Type B pancreatic cell (in vitro differentiated cells): ENCODE data around the gene PPOX. TPM values are rescaled to one million over a fixed set of nuclear protein-coding genes. Genes with fewer than 3 reads are reported as not detected.

Experiments
- DNase-seq: peaks from one replicate; pipeline ENCODE4 v3.0.0; 2021; ENCODE audit warnings: mixed read lengths; ENCODE audit not compliant: unreplicated experiment; ENCODE audit errors: extremely low spot score
- H3K27ac Mint-ChIP-seq: 2 replicates; pipeline ENCODE4 v1.8.0; 2021; ENCODE audit warnings: mild to moderate bottlenecking, mixed read lengths
- H3K27me3 Mint-ChIP-seq: 2 replicates; pipeline ENCODE4 v1.8.0; 2021; ENCODE audit warnings: mixed read lengths
- H3K36me3 Mint-ChIP-seq: 2 replicates; pipeline ENCODE4 v1.8.0; 2021; ENCODE audit warnings: mixed read lengths
- H3K4me1 Mint-ChIP-seq: one replicate; pipeline ENCODE4 v1.8.0; 2021; ENCODE audit warnings: mixed read lengths; ENCODE audit not compliant: unreplicated experiment
- H3K4me3 Mint-ChIP-seq: 2 replicates; pipeline ENCODE4 v1.8.0; 2021; ENCODE audit warnings: mild to moderate bottlenecking, mixed read lengths
- H3K9me3 Mint-ChIP-seq: 2 replicates; pipeline ENCODE4 v1.8.0; 2021; ENCODE audit warnings: mixed read lengths
- CTCF ChIP-seq: fragments of 200-600 bp; sonication (generic); conservative IDR thresholded peaks from 2 replicates; pipeline ENCODE4 v1.5.0; 2021; ENCODE audit warnings: antibody characterized with exemption, mild to moderate bottlenecking
- total RNA-seq: library from RNA; stranded (reverse); gene quantifications from 2 replicates; pipeline ENCODE4 v1.2.1, GENCODE V29; 2021; ENCODE audit warnings: low replicate concordance

The PPOX gene
- total RNA-seq, 1 donor from 2014 or later = 43.6 TPM

GRCh38 chr1:161157867-161158266 is 8.4 kb upstream of the PPOX start:
- Mint-ChIP-seq H3K27ac (peak overlapping the region; percentile 93), H3K36me3 (peaks cover 1% of the 10 kb centered on the region), H3K4me1 (peaks cover 41% of the 10 kb centered on the region), H3K9me3 (no peaks in the 10 kb centered on the region), H3K4me3 (peak overlapping the region; percentile 95), H3K27me3 (no peaks in the 10 kb centered on the region)
- DNase-seq = no peak
- no peak for TF ChIP-seq CTCF

DNA sequence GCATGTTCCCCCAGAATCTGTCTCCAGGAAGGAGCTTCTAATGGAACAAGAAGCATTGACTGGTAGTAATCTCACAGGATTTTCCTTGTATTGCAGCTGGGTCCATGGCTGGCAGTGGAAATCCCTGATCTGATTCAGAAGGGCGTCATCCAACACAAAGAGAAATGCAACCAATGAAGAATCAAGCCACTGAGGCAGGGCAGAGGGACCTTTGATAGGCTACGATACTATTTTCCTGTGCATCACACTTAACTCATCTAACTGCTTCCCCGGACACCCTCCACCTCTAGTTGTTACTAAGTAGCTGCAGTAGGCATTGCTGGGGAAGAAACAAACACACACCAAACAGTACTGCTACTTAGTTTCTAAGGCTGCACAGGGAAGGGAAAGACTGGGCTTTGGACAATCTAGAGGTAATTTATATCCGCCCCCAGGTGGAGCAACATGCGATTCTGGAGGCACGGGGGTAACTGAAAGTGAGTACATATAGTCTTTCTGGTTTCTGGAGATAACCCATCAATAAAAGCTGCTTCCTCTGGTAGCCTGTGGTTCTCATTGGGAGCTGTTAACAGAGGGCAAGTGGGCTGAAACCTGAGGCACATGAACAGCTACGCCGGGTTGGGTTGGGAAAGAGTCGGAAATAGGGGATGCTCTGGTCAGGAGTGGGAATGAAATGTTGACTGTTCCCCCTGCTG is 7.8 kb upstream of the PPOX start:
- peaks cover 7% of the 10 kb centered on the region for H3K36me3 Mint-ChIP-seq
- peak overlapping the region; percentile 93 for H3K27ac Mint-ChIP-seq
- no peaks in the 10 kb centered on the region for H3K27me3 Mint-ChIP-seq
- no peak for TF ChIP-seq CTCF
- H3K4me1 Mint-ChIP-seq = peaks cover 47% of the 10 kb centered on the region
- H3K4me3 Mint-ChIP-seq = peak overlapping the region; percentile 95
- no peaks in the 10 kb centered on the region for H3K9me3 Mint-ChIP-seq
- DNase-seq = no peak

DNA sequence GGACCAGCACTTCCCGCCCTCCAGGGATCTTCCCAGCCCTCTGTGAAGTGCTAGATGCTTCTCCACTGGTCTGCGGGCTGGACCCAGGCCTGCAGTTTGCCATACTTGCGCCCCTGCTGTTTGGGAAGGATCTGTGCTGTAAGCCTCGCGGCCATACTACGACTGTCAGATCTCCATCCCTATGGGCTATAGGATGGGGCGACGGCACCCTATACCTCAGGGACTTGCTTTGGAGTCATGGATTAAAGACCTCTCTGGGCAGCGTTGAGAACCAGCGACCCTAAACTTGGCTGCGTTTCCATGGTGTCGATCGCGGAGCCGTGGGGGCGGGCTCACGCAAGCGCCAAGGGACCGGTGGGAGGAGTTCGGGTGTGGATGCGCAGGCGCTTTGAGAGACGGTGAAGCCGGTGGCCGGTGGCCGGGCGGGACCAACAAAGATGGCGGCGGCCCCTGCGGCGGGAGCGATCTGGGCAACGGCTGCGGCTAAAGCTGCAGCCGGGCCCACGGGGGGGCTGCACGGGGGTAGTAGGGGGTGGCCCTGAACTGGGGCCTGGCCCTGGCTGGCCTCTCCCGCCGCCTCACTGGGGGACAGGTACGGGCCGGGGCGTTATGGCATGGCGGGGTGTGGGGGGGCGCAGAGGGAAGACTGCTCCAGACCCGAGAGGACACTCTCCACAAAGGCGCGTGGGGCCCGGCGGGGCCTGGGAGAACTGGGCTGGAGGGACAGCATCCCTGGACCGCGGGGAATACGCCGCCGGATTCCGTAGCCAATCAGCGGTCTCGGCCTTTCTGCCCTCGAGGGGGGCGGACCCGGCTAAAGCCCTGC is 6.9 kb upstream of the PPOX start, which contains the start of gene USP21:
Gene USP21 (plus strand): TSS at position 414 of the 826 bp plus-strand sequence. CDS start 1,141 bp downstream, outside the sequence.
- Mint-ChIP-seq H3K4me3 (peak within 1 kb of the TSS; percentile 95), H3K9me3 (no peaks in the 10 kb centered on the region), H3K36me3 (peaks cover 12% of the 10 kb centered on the region), H3K27ac (peak within 1 kb of the TSS; percentile 93), H3K4me1 (peaks cover 42% of the 10 kb centered on the region), H3K27me3 (no peaks in the 10 kb centered on the region)
- TF ChIP-seq CTCF = peak; percentile 38
- peak; percentile 93 for DNase-seq

GRCh38 chr1:161159913-161160243 is 6.3 kb upstream of the PPOX start:
- Mint-ChIP-seq H3K9me3 (no peaks in the 10 kb centered on the region), H3K27ac (peak overlapping the region; percentile 93), H3K4me3 (peak overlapping the region; percentile 95), H3K27me3 (no peaks in the 10 kb centered on the region), H3K36me3 (peaks cover 13% of the 10 kb centered on the region), H3K4me1 (peaks cover 40% of the 10 kb centered on the region)
- no peak for DNase-seq
- TF ChIP-seq CTCF = no peak

- peaks cover 32% of the 10 kb centered on the region for H3K4me1 Mint-ChIP-seq
- no peaks in the 10 kb centered on the region for H3K9me3 Mint-ChIP-seq
- H3K27ac Mint-ChIP-seq = peak overlapping the region; percentile 66
- peak overlapping the region; percentile 95 for H3K4me3 Mint-ChIP-seq
- no peak for DNase-seq
- peaks cover 13% of the 10 kb centered on the region for H3K36me3 Mint-ChIP-seq
- no peak for TF ChIP-seq CTCF
- no peaks in the 10 kb centered on the region for H3K27me3 Mint-ChIP-seq
These were observed 5.5 kb upstream of the PPOX start for GRCh38 chr1:161160671-161161145.
